MM.1S (cell line): ENCODE results near the gene TRIM7.

Experiments used
- DNase-seq: peaks from one replicate; pipeline ENCODE4 v3.0.0-alpha.2; 2015
- H2AFZ ChIP-seq: fragments of 300-600 bp; sonication (generic); 2 replicates; pipeline ENCODE4 v1.6.0; 2016; ENCODE audit warnings: antibody characterized with exemption, low read length
- H3F3A ChIP-seq: fragments of 300-600 bp; sonication (generic); 2 replicates; pipeline ENCODE4 v1.6.1; 2016; ENCODE audit warnings: mild to moderate bottlenecking, antibody characterized with exemption, low read length, moderate library complexity, mixed read lengths; ENCODE audit not compliant: insufficient read depth
- H3K27ac ChIP-seq: fragments of 300-600 bp; sonication (generic); 2 replicates; pipeline ENCODE4 v1.5.1; 2016; ENCODE audit warnings: mild to moderate bottlenecking, low read length
- H3K27me3 ChIP-seq: fragments of 300-600 bp; sonication (generic); replicated peaks from 2 replicates; pipeline ENCODE4 v1.6.0; 2016; ENCODE audit warnings: low read length; ENCODE audit not compliant: insufficient read depth
- H3K36me3 ChIP-seq: fragments of 300-600 bp; sonication (generic); replicated peaks from 2 replicates; pipeline ENCODE4 v1.6.1; 2016; ENCODE audit warnings: mild to moderate bottlenecking, low read length, mixed read lengths; ENCODE audit not compliant: insufficient read depth
- H3K4me1 ChIP-seq: fragments of 300-600 bp; sonication (generic); 2 replicates; pipeline ENCODE4 v1.6.1; 2016; ENCODE audit warnings: low read length, mixed read lengths
- H3K4me2 ChIP-seq: fragments of 300-600 bp; sonication (generic); 2 replicates; pipeline ENCODE4 v1.6.0; 2016; ENCODE audit warnings: low read depth, low read length
- H3K4me3 ChIP-seq: fragments of 300-600 bp; sonication (generic); 2 replicates; pipeline ENCODE4 v1.5.1; 2016; ENCODE audit warnings: low read length, mixed read lengths
- H3K79me2 ChIP-seq: fragments of 300-600 bp; sonication (generic); 2 replicates; pipeline ENCODE4 v1.6.1; 2016; ENCODE audit warnings: mixed run types, low read length, mixed read lengths
- H3K9ac ChIP-seq: fragments of 300-600 bp; sonication (generic); 2 replicates; pipeline ENCODE4 v1.6.1; 2016; ENCODE audit warnings: low read length, mixed read lengths
- H3K9me2 ChIP-seq: fragments of 300-600 bp; sonication (generic); replicated peaks from 2 replicates; pipeline ENCODE4 v1.6.1; 2016; ENCODE audit warnings: mild to moderate bottlenecking, low read length, mixed read lengths; ENCODE audit not compliant: insufficient read depth
- H3K9me3 ChIP-seq: fragments of 300-600 bp; sonication (generic); replicated peaks from 2 replicates; pipeline ENCODE4 v1.6.1; 2016; ENCODE audit warnings: mild to moderate bottlenecking, low read length, mixed read lengths; ENCODE audit not compliant: insufficient read depth
- H4K20me1 ChIP-seq: fragments of 300-600 bp; sonication (generic); 2 replicates; pipeline ENCODE4 v1.6.1; 2016; ENCODE audit warnings: mild to moderate bottlenecking, low read length, moderate library complexity, mixed read lengths; ENCODE audit not compliant: insufficient read depth
- EZH2 ChIP-seq: fragments of 300-600 bp; sonication (generic); optimal IDR thresholded peaks from 2 replicates; pipeline ENCODE3; 2017; ENCODE audit warnings: low read depth, mild to moderate bottlenecking, antibody characterized with exemption, low read length, mixed read lengths
- EZH2phosphoT487 ChIP-seq: fragments of 300-600 bp; sonication (generic); IDR thresholded peaks from 2 replicates; pipeline ENCODE4 v1.6.1; 2018; ENCODE audit warnings: antibody characterized with exemption, low read length
- TF ChIP-seq, protein P1 (sequence below): fragments of 300-600 bp; sonication (generic); IDR thresholded peaks from 2 replicates; pipeline ENCODE4 v1.5.1; 2016; ENCODE audit warnings: antibody characterized with exemption, low read length, mixed read lengths

The TRIM7 gene

DNA sequence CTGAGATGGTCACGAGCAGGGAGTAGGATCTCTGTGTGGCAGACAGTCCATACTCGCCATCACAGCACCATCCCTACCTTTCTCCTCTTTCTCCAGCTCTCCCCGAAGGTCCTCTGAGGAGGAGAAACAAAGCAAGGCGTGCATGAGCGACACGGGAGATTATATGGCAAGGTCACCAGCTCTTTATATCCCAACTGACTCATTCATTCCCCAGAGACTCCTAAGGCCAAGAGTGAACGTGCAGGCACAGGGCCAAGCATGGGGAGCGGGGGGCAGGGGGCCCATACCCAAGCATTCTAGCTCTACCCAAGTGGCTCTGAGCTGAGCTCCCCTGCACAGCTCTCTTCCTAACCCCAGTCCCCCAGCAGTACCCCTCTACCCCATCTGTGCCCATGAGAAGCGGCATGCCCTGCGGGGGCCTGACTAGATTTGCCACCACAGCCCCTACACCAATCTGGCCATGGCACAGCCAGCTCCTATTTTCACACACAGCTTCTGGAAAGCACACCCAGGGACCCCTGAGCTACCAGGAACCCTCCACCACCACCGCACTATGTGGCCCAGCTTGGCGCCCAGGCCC, 6.8 kb downstream of the TRIM7 start:
- no peaks in the 10 kb centered on the region for H4K20me1 ChIP-seq
- DNase-seq = no peak
- H3F3A ChIP-seq = no peaks in the 10 kb centered on the region
- no peak overlapping the region for H3K4me3 ChIP-seq
- no peaks in the 10 kb centered on the region for H3K9me2 ChIP-seq
- H2AFZ ChIP-seq = no peak overlapping the region
- TF ChIP-seq EZH2phosphoT487 (no peak), EZH2 (no peak)
- TF ChIP-seq, protein P1, sequence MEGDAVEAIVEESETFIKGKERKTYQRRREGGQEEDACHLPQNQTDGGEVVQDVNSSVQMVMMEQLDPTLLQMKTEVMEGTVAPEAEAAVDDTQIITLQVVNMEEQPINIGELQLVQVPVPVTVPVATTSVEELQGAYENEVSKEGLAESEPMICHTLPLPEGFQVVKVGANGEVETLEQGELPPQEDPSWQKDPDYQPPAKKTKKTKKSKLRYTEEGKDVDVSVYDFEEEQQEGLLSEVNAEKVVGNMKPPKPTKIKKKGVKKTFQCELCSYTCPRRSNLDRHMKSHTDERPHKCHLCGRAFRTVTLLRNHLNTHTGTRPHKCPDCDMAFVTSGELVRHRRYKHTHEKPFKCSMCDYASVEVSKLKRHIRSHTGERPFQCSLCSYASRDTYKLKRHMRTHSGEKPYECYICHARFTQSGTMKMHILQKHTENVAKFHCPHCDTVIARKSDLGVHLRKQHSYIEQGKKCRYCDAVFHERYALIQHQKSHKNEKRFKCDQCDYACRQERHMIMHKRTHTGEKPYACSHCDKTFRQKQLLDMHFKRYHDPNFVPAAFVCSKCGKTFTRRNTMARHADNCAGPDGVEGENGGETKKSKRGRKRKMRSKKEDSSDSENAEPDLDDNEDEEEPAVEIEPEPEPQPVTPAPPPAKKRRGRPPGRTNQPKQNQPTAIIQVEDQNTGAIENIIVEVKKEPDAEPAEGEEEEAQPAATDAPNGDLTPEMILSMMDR = no peak
- no peaks in the 10 kb centered on the region for H3K9me3 ChIP-seq
- no peak overlapping the region for H3K4me2 ChIP-seq
- H3K36me3 ChIP-seq = no peaks in the 10 kb centered on the region
- H3K27ac ChIP-seq = no peak overlapping the region
- no peaks in the 10 kb centered on the region for H3K79me2 ChIP-seq
- H3K9ac ChIP-seq = no peak overlapping the region
- H3K27me3 ChIP-seq = peaks cover 45% of the 10 kb centered on the region
- no peaks in the 10 kb centered on the region for H3K4me1 ChIP-seq

DNA sequence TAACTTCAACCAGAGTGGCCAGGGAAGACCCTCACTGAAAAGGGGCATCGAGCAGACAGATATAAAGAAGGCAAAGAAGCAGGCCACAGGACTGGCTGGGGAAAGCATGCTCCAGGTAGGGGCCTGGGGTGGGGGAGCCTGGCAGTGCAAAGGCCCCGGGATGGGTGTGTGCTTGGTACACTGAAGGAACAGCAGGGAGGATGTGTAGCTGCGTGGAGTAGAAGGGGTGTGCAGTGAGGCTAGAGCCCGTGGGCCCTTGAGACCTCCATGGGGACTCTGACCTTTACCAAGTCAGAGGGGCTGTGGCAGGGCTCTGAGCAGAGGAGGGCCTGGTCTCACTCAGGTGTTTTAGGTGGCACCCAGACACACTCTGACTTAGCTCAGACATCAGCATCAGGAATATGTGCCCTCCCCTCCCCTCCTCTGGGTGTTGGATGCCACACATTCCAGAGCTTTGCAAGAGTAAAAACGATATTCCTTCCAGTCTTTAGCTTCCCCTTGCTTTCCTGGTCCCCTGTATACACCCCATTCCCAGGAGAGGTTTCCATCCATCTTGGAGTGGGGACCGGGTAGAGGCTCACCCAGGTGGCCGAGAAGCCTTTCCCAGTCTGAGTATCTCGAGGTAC, 7.6 kb downstream of the TRIM7 start:
- Histone ChIP-seq H3K79me2 (no peaks in the 10 kb centered on the region), H4K20me1 (no peaks in the 10 kb centered on the region), H3K4me2 (no peak overlapping the region), H3K36me3 (no peaks in the 10 kb centered on the region), H3K4me3 (no peak overlapping the region), H3K9me3 (no peaks in the 10 kb centered on the region), H3K4me1 (no peaks in the 10 kb centered on the region), H3K27me3 (peaks cover 39% of the 10 kb centered on the region), H3K9ac (no peak overlapping the region), H3F3A (no peaks in the 10 kb centered on the region), H3K9me2 (no peaks in the 10 kb centered on the region), H2AFZ (no peak overlapping the region), H3K27ac (no peak overlapping the region)
- TF ChIP-seq, protein P1 = no peak
- DNase-seq = no peak

DNA sequence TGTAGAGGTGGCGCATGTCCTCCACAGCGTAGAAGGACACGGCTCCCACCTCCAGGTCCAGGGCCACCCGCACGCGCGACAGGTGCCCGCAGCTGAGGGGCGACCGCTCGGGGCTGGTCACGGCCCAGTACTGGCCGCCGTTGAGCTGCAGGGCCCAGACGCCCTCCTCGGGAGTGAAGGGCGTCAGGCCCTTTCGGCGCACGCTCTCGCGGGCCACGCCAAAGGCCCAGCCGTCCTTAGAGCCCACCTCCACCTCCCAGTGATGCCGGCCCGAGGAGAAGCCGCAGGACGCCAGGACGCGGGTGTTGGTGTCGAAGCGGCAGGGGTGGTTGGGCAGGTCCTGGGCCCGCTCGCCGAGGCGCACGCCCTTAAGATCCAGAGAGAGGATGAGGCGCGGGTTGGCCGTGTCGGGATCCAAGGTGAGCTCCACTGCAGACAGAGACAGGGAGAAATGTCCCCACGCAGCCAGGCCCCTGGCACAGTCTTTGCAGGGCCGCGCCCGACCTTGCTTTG, 9.7 kb downstream of the TRIM7 start:
- Histone ChIP-seq H3K4me2 (no peak overlapping the region), H3K9me2 (no peaks in the 10 kb centered on the region), H3F3A (peaks cover 9% of the 10 kb centered on the region; the same call in 1 of the 2 replicates), H3K4me3 (no peak overlapping the region), H3K36me3 (no peaks in the 10 kb centered on the region), H3K27me3 (peaks cover 22% of the 10 kb centered on the region), H3K79me2 (no peaks in the 10 kb centered on the region), H4K20me1 (no peaks in the 10 kb centered on the region), H3K9ac (no peak overlapping the region), H3K9me3 (no peaks in the 10 kb centered on the region), H2AFZ (no peak overlapping the region), H3K27ac (no peak overlapping the region), H3K4me1 (no peaks in the 10 kb centered on the region)
- peak; percentile 3 for DNase-seq
- TF ChIP-seq, protein P1 = no peak
- TF ChIP-seq EZH2phosphoT487 = no peak
- no peak for TF ChIP-seq EZH2
